ENCODE results near the gene CGB1. TPM values are rescaled to one million over a fixed set of nuclear protein-coding genes. Genes with fewer than 3 reads are reported as not detected.
"Not testable (repeated sequence)": the region's sequence is repeated elsewhere in the genome, so short reads cannot be mapped to it uniquely, and the experiment has no call there.

The CGB1 gene
- not detected for total RNA-seq
- long read RNA-seq, donor 1 = 0 reads
- long read RNA-seq, donor 2 = 0 reads

GRCh38 chr19:49036815-49037214 is at the start of gene CGB1:
Gene CGB1, minus strand, starts transcription at chr19:49036895. Its CDS starts 184 bp downstream, at chr19:49036711.
- H3K36me3 ChIP-seq (ENCODE audit: low read depth); intact Hi-C loops (cut with DNase I, micrococcal nuclease); H3K4me1 ChIP-seq (ENCODE audit: low read depth); H3K4me3 ChIP-seq; ATAC-seq; H3K9me3 ChIP-seq; DNase-seq: not testable (repeated sequence)

- ATAC-seq (no peak), DNase-seq (no peak)
- peaks cover 5% of the 10 kb centered on the region for H3K36me3 ChIP-seq (ENCODE audit: low read depth)
- TF ChIP-seq CTCF (IDR thresholded peaks at IDR 0.05) = no peak
- intact Hi-C loops (cut with DNase I, micrococcal nuclease) = no loop called here
- H3K9me3 ChIP-seq = no peaks in the 10 kb centered on the region
- H3K4me1 ChIP-seq (ENCODE audit: low read depth) = peaks cover 17% of the 10 kb centered on the region
- H3K4me3 ChIP-seq = peak overlapping the region; percentile 76
Measured at GRCh38 chr19:49086296-49086695, 49.6 kb upstream of the CGB1 start.

- peaks cover 5% of the 10 kb centered on the region for H3K36me3 ChIP-seq (ENCODE audit: low read depth)
- no peaks in the 10 kb centered on the region for H3K9me3 ChIP-seq
- no peak for ATAC-seq
- H3K4me3 ChIP-seq = peak overlapping the region; percentile 76
- intact Hi-C loops (cut with DNase I, micrococcal nuclease) = no loop called here
- no peak for DNase-seq
- H3K4me1 ChIP-seq (ENCODE audit: low read depth) = peaks cover 17% of the 10 kb centered on the region
- TF ChIP-seq CTCF (IDR thresholded peaks at IDR 0.05) = no peak
Measured at GRCh38 chr19:49085868-49086232, 49.2 kb upstream of the CGB1 start.

- peaks cover 17% of the 10 kb centered on the region for H3K4me1 ChIP-seq (ENCODE audit: low read depth)
- DNase-seq (peak; percentile 97 to 100 (median 99)), ATAC-seq (peak; percentile 97)
- H3K4me3 ChIP-seq = peak within 1 kb of the TSS; percentile 76
- intact Hi-C loops (cut with DNase I, micrococcal nuclease) = no loop called here
- H3K9me3 ChIP-seq = no peaks in the 10 kb centered on the region
- no peak for TF ChIP-seq CTCF (IDR thresholded peaks at IDR 0.05)
- peaks cover 5% of the 10 kb centered on the region for H3K36me3 ChIP-seq (ENCODE audit: low read depth)
Measured at GRCh38 chr19:49085020-49085867, 48.5 kb upstream of the CGB1 start, which contains the start of gene SNRNP70. Gene SNRNP70, plus strand, starts transcription at chr19:49085451. Its CDS starts 964 bp downstream, at chr19:49086415.

- Histone ChIP-seq H3K36me3 (ENCODE audit: low read depth) (peaks cover 5% of the 10 kb centered on the region), H3K9me3 (no peaks in the 10 kb centered on the region), H3K4me1 (ENCODE audit: low read depth) (peaks cover 17% of the 10 kb centered on the region), H3K4me3 (no peak overlapping the region)
- intact Hi-C loops (cut with DNase I, micrococcal nuclease) = no loop called here
- ATAC-seq (no peak), DNase-seq (peak in 2 of 3 donors; percentile 38 to 50)
- no peak for TF ChIP-seq CTCF (IDR thresholded peaks at IDR 0.05)
Measured at GRCh38 chr19:49084206-49085019, 47.7 kb upstream of the CGB1 start.

GRCh38 chr19:49081273-49081672 is 44.6 kb upstream of the CGB1 start:
- ATAC-seq (no peak), DNase-seq (no peak)
- intact Hi-C loops (cut with DNase I, micrococcal nuclease) = no loop called here
- Histone ChIP-seq H3K36me3 (ENCODE audit: low read depth) (peaks cover 5% of the 10 kb centered on the region), H3K4me3 (no peak overlapping the region), H3K4me1 (ENCODE audit: low read depth) (peaks cover 2% of the 10 kb centered on the region), H3K9me3 (no peaks in the 10 kb centered on the region)
- TF ChIP-seq CTCF (IDR thresholded peaks at IDR 0.05) = no peak

Data from mucosa of descending colon (tissue), 3 donors.